GM12873 (cell line): ENCODE measurements around the gene DNAAF8.

ENCODE experiments used
- TF ChIP-seq, protein P1 (sequence below): IDR thresholded peaks from 2 replicates; pipeline ENCODE4 v1.5.1; 2012; ENCODE audit warnings: low read depth, mild to moderate bottlenecking, moderate library complexity, low read length, control low read depth; ENCODE audit not compliant: insufficient read depth; ENCODE audit errors: missing control alignments

DNAAF8 gene

GRCh38 chr16:4714996-4715395, 19.3 kb upstream of the DNAAF8 start:
- TF ChIP-seq, protein P1, sequence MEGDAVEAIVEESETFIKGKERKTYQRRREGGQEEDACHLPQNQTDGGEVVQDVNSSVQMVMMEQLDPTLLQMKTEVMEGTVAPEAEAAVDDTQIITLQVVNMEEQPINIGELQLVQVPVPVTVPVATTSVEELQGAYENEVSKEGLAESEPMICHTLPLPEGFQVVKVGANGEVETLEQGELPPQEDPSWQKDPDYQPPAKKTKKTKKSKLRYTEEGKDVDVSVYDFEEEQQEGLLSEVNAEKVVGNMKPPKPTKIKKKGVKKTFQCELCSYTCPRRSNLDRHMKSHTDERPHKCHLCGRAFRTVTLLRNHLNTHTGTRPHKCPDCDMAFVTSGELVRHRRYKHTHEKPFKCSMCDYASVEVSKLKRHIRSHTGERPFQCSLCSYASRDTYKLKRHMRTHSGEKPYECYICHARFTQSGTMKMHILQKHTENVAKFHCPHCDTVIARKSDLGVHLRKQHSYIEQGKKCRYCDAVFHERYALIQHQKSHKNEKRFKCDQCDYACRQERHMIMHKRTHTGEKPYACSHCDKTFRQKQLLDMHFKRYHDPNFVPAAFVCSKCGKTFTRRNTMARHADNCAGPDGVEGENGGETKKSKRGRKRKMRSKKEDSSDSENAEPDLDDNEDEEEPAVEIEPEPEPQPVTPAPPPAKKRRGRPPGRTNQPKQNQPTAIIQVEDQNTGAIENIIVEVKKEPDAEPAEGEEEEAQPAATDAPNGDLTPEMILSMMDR, result no peak

DNA sequence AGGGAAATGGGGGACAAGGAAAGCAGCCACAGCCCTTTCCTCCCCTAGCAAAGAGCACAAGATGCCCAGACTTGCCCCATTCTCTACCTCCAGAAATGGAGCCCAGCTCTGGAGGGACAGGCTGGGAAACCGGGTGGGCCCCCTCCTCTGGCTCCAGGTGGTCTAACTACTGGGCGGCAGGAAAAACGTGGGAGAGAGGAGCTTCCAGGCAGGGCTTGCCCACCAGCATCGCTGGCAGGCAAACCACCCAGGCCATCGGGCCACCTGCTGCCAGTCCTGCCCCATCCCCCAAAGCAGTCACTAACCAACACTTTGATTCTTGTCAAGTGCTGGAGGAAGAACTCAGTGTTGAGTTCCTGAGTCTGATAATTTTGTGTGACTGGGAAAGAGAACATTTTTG, 15.9 kb upstream of the DNAAF8 start:
- TF ChIP-seq, protein P1, result no peak

GRCh38 chr16:4723071-4723767, 11.1 kb upstream of the DNAAF8 start:
- TF ChIP-seq, protein P1, result no peak

GRCh38 chr16:4724661-4725270, 9.6 kb upstream of the DNAAF8 start:
- TF ChIP-seq, protein P1, result no peak

DNA sequence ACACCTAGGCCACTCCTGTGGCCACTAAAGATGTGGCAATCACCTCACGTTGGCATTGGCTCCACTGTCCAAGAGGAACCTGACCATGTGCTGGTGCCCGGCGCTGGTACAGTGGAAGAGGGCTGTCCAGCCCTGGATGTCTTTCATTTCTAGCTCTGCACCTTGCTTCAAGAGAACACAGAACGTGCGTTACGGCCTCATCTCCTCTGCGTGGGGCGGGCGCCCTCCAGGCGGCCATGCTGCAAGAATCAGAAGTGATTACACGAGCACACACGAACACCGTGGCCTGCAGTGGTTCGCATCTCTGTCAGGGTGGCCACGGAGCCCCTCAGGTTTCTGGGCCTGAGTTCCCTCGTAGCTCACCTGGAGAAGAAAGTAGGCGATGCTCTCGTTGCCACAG, 7.7 kb upstream of the DNAAF8 start:
- TF ChIP-seq, protein P1, result no peak

- TF ChIP-seq, protein P1, result no peak
Observed at GRCh38 chr16:4728676-4729075, 5.7 kb upstream of the DNAAF8 start.

DNA sequence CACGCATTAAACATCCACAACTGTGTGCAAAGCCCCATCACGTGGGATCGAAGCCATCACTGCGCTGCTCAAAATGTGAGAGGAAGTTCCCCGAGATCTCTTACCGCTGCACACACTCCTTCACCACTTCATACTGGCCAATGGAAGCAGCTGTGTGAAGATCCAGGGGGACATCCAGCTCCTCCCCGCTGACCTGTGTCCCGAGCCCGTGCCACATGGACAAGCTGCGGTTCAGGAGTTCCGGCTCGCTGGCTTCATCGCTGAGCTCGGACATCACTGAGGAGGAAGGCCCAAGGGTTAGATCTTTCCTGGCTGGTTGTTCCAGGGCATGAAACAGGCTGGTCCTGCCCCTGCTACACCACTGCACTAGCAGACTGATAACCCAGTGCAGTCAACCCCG, 4.5 kb upstream of the DNAAF8 start:
- TF ChIP-seq, protein P1, result no peak
